Muscle of arm (tissue), 14 donors: ENCODE data around the gene IL34. TPM values are rescaled to one million over a fixed set of nuclear protein-coding genes. Genes with fewer than 3 reads are reported as not detected.
"Not testable (repeated sequence)": the region's sequence is repeated elsewhere in the genome, so short reads cannot be mapped to it uniquely, and the experiment has no call there.

Source experiments
- DNase-seq: peaks from one replicate; pipeline ENCODE4 v3.0.0-alpha.2; 2013
- long read RNA-seq, 11 donors: transcript quantifications; one replicate each; lab custom pipeline, GENCODE V29; 2026
- polyA plus RNA-seq, 12 donors: library from polyadenylated mRNA; unstranded; fragments of 120-200 nt; gene quantifications; one replicate each; pipeline ENCODE4 v1.2.1, GENCODE V29; 2013; ENCODE audit not compliant: insufficient read length in 12 of 12

Gene IL34
- polyA plus RNA-seq: 10 to 100 TPM in 1 of 12 donors, 1 to 10 TPM in 9, not detected in 2; 4.0 to 10.1 (median 5.2) TPM
- long read RNA-seq, donor 1, partial matches to known transcripts: 9 of 11 reads
- long read RNA-seq, donor 1, other reads (novel, unspliced or antisense): 0 of 11 reads
- long read RNA-seq, donor 2, partial matches to known transcripts: 0 of 4 reads
- long read RNA-seq, donor 2, other reads (novel, unspliced or antisense): 0 of 4 reads
- long read RNA-seq, donor 3: 0 reads
- long read RNA-seq, donor 4, partial matches to known transcripts: 0 of 1 reads
- long read RNA-seq, donor 4, other reads (novel, unspliced or antisense): 0 of 1 reads
- long read RNA-seq, donor 5, partial matches to known transcripts: 229 of 240 reads
- long read RNA-seq, donor 5, other reads (novel, unspliced or antisense): 10 of 240 reads
- long read RNA-seq, donor 6, partial matches to known transcripts: 0 of 1 reads
- long read RNA-seq, donor 6, other reads (novel, unspliced or antisense): 0 of 1 reads
- long read RNA-seq, donor 7: 0 reads
- long read RNA-seq, donor 8, partial matches to known transcripts: 0 of 1 reads
- long read RNA-seq, donor 8, other reads (novel, unspliced or antisense): 0 of 1 reads
- long read RNA-seq, donor 9, partial matches to known transcripts: 0 of 1 reads
- long read RNA-seq, donor 9, other reads (novel, unspliced or antisense): 0 of 1 reads
- long read RNA-seq, donor 10, partial matches to known transcripts: 0 of 2 reads
- long read RNA-seq, donor 10, other reads (novel, unspliced or antisense): 0 of 2 reads
- long read RNA-seq, donor 11: 0 reads

- no peak for DNase-seq
Observed at GRCh38 chr16:70646260-70647241, at the start of gene IL34. Gene IL34 (plus strand): TSS chr16:70646559. CDS start chr16:70646948, 389 bp downstream.

DNA sequence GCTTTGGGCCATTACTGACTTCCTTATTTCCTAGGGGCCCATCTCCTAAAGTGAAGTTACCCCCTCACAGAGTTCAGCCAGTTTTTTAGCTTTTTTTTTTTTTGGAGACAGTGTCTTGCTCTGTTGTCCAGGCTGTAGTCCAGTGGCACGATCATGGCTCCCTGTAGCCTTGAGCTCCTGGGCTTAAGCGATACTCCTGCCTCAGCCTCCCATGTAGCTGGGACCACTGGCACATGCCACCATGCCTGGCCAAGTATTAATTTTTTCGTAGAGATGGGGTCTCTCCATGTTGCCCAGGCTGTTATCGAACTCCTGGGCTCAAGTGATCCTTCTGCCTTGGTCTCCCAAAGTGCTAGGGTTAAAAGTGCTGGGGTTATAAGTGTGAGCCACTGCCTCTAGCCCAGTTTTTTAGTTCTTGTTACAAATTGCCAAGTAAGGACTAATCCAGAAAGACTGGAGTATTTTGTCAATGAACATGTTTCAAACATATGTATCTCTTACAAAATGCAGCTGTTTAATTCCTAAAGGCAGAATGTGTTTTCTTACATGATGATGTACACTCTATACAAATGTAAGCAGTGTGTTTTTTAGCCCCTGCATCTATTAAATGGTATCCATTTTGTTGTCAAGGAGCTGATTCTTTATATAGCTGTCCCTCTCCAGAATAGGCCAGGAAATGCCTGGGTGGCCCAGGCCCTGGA, 49.1 kb upstream of the IL34 start:
- DNase-seq: no peak

- no peak for DNase-seq
Observed at GRCh38 chr16:70598937-70599503, 47.3 kb upstream of the IL34 start.

- no peak for DNase-seq
Observed at GRCh38 chr16:70600730-70601129, 45.6 kb upstream of the IL34 start.

DNA sequence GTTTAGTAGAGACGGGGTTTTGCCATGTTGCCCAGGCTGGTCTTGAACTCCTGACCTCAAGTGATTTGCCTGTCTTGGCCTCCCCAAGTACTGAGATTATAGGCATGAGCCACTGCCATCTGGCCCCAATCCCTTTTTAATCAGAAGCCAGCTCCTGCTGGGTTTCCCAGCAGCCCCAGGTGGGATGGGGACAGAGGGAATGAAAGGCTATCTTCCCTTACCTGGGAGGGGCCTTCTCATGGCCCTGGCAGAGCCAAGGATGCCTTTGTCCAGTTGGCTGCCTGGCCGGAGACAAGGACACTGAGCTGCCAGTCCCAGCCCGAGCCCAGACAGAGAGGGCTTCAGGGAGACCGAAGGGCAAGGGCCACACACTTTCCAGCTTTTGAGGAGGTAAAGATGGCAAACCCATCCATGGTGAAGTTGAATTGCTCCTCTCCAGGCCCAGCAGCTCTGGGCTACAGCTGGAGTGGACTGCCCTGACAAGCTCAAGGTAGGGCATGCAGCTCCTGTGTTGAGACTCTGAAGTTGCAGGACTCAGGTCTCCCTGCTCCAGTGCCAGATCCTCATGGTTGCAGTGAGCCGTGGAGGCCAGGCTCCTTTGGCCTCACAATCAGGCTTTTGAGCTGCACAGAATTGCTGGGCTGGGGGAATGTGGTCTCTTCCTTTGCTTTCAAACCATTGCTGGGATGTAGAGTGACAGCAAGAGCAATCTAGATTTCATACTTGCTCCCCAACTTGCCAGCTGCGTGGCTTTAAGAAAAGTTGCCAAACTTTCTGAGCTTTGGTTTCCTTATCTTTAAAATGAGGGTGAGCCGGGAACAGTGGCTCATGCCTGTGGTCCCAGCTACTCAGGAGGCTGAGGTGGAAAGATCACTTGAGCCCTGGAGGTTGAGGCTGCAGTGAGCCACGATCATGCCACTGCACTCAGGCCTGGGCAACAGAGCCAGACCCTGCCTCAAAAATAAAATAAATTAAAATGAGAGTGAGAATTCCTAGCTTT, 44.5 kb upstream of the IL34 start:
- no peak for DNase-seq

DNA sequence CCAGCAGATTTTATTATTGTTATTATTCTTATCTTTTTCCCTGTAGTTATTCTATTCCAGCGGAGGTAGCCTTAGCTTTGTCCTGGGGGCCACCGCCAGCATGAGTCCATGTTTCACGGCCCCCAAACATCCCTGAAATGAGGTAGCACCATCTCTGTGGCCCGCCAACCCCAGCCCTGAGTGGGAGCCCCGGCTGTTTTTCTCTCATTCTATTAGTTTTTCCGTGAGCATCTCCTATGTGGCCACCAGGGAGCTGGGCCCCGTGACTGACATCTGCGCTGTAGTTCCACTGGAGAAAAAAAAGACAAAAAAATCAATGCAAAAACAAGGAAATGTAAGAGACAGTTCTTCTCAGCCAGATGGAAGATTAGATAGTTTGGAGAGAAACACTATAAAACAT, 43.5 kb upstream of the IL34 start:
- DNase-seq: no peak

- no peak for DNase-seq
Observed at GRCh38 chr16:70604407-70605282, 41.7 kb upstream of the IL34 start.

DNA sequence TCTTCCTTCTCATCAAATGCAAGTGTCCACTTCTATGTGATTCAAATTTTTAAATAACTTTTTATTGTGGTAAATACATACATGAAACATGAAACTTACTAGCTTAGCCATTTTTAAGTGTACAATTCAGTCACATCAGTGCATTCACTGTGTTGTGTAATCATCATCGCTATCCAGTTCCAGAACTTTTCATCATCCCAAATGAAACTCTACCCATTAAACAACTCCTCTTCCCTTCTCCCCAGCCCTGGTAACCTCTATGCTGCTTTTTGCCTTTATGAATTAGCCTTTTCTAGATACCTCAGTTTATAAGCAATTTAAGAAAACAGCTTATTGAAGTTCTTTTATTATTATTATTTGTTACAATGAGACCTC, 41.1 kb upstream of the IL34 start:
- DNase-seq: no peak

- no peak for DNase-seq
Observed at GRCh38 chr16:70608521-70608920, 37.8 kb upstream of the IL34 start.

- no peak for DNase-seq
Observed at GRCh38 chr16:70610273-70611223, 35.8 kb upstream of the IL34 start.

GRCh38 chr16:70611224-70611598, 35.1 kb upstream of the IL34 start:
- no peak for DNase-seq

DNA sequence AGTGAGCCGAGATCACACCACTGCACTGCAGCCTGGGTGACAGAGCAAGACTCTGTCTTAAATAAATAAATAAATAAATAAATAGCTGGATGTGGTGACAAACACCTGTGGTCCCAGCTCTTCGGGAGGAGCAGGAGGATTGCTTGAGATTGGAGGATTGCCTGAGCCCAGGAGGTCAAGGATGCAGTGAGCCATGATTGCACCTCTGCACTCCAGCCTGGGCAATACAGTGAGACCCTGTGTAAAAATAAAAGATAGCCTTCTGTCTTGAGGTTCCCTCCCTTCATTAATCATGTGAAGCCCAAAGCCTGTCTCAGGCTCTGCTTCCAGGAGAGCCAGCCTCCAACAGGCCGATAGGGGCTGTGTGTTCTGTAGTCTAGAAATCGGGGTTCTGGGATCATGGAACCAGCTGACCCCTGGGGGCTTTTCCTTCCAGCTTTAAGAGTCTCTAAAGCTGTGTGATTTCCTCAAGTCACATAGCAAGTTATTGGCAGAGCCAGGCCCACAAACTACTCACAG, 34.5 kb upstream of the IL34 start:
- no peak for DNase-seq

GRCh38 chr16:70612931-70613330, 33.4 kb upstream of the IL34 start:
- no peak for DNase-seq

DNA sequence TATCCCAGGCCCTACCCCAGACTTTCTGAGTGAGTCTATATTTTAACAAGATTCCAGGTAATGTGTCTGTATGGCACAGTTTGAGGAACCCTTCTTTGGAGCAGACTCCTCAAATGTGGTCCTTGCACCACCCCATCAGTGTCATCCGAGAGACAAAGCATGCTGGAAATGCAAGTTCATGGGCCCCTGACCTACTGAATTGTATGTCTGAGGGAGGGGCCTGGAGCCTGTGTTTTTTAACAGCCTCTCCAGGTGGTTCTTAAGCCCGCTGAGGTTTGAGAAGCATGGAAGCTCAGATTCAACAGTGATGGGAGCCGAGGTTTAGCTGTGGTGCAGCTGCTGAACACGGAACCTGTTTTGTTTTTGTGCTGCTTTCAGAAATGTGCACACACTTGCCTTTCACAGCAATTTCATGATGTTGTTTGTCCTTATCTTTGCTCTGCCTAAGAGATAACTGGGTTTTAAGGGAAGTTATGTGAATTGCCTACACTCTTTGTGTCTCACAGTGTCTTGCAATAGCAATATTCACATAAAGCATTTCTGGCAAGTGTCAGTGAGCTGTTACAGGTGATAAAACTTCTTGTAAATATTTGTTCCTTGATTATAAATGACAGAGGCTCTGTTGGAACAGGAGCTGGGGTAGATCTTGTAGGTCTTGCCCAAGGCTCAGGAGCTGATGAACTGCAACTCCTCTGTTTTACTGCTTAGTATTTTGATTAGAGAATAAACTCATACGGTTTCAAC, 32.0 kb upstream of the IL34 start:
- no peak for DNase-seq

DNA sequence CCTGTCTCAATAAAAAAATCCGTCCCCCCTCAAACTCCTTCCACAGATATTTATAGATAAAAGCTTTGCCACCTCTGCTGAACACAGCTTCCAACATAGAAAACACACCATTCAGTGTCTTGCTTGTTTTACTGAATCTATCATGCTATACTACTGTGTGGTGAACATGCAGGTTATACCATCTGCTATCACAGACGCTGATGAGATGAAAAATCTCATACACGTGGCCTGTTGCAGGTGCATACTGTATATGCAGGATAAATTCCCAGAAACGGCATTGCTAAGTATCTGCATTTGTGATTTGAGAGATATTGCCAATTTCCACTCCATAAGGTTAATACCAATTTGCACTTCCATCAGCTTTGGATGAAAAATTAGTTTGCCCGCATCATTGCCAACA, 30.4 kb upstream of the IL34 start:
- DNase-seq: no peak

DNA sequence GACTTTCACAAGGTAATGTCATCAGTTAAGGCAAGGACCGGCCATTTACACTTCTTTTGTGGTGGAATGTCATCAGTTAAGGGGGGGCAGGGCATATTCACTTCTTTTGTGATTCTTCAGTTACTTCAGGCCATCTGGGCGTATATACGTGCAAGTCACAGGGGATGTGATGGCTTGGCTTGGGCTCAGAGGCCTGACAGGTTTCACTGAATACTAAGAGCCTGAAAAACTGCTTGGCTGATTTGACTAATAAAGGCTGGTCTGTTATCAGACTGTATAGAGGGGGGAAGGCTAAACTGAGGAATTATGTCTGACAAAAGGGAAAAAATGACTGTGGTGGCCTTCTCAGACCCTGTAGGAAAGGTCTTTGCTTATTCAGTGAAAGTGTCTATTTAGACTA, 24.5 kb upstream of the IL34 start:
- not testable (repeated sequence) for DNase-seq
